Lower leg skin (tissue), 3 donors: ENCODE measurements around the gene BEST2.
A peak's percentile ranks its signal among the peaks of the same experiment; 100 is the strongest.

Experiments
- POLR2A ChIP-seq, 2 donors: fragments of 450-650 bp; IDR thresholded peaks; one replicate each; pipeline ENCODE4 v1.6.1; 2016 to 2017; ENCODE audit warnings: antibody characterized with exemption in 2 of 2, mild to moderate bottlenecking in 1 of 2, moderate library complexity in 1 of 2
- TF ChIP-seq, protein P1 (sequence below), 3 donors: fragments of 450-650 bp; IDR thresholded peaks; one replicate each; pipeline ENCODE4 v1.5.1; 2016; ENCODE audit warnings: antibody characterized with exemption in 3 of 3, mild to moderate bottlenecking in 3 of 3, moderate library complexity in 2 of 3

DNA sequence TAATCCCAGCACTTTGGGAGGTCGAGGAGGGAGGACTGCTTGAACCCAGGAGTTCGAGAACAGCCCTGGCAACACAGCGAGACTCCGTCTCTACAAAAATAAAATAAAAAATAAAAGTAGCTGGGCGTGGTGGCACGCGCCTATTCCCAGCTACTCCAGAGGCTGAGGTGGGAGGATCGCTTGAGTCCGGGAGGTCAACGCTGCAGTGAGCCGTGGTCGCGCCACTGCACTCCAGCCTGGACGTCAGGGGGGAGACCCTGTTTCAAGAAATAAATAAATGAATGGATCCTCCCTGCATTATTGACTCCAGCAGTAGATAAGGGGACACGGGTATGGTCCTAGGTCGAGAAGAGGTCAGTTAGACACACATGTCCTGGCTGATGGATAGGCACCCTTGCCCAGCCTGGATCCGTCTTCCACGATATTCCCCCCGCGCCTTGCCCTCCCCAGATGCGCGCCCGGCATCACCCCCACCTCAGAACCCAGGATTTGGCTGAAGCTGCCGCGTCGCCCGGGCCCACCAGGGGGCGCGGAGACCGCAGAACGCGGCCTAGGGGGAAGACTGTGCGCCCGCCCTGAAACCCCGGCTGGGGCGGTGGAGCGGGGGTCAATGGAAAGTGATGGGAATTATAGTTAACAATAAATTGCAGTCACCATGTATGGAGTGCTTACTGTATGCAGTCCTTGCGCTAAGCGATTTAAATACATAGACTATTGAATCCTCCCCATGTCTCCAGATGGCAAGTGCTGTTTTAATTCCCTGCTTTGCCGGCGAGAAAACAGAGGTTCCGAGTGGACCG lies 25.8 kb downstream of the BEST2 start:
- TF ChIP-seq, protein P1, sequence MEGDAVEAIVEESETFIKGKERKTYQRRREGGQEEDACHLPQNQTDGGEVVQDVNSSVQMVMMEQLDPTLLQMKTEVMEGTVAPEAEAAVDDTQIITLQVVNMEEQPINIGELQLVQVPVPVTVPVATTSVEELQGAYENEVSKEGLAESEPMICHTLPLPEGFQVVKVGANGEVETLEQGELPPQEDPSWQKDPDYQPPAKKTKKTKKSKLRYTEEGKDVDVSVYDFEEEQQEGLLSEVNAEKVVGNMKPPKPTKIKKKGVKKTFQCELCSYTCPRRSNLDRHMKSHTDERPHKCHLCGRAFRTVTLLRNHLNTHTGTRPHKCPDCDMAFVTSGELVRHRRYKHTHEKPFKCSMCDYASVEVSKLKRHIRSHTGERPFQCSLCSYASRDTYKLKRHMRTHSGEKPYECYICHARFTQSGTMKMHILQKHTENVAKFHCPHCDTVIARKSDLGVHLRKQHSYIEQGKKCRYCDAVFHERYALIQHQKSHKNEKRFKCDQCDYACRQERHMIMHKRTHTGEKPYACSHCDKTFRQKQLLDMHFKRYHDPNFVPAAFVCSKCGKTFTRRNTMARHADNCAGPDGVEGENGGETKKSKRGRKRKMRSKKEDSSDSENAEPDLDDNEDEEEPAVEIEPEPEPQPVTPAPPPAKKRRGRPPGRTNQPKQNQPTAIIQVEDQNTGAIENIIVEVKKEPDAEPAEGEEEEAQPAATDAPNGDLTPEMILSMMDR (IDR thresholded peaks at IDR 0.05) = peak in 1 of 3 donors; percentile 77
- no peak for TF ChIP-seq POLR2A (IDR thresholded peaks at IDR 0.05)
